CD4-positive, alpha-beta memory T cell (primary cell): Measurements from ENCODE around the gene CCDC88B. TPM values are rescaled to one million over a fixed set of nuclear protein-coding genes. Genes with fewer than 3 reads are reported as not detected.

Experiments used
- CTCF ChIA-PET: fragments of 350-600 bp; sonication (Branson Sonifier 250); formaldehyde crosslinking; loops from one replicate; lab custom pipeline; 2021; ENCODE audit warnings: inconsistent platforms; ENCODE audit not compliant: partially characterized antibody; lab: Charles Lee
- POLR2A ChIA-PET: fragments of 350-600 bp; sonication (Branson Sonifier 250); formaldehyde crosslinking; loops from one replicate; lab custom pipeline; 2021; ENCODE audit not compliant: partially characterized antibody; lab: Charles Lee
- DNase-seq, 5 donors: peaks; one replicate each; pipeline versions ENCODE4 v3.0.0 to v3.0.0-alpha.2; 2020 to 2022; ENCODE audit warnings: mixed read lengths in 1 of 5
- H3K27ac ChIP-seq: one replicate; pipeline ENCODE4 v1.7.0; 2013; ENCODE audit warnings: low read depth, low read length
- H3K27me3 ChIP-seq: 2 replicates; pipeline ENCODE4 v1.7.0; 2013; ENCODE audit warnings: mild to moderate bottlenecking, low read length, moderate library complexity; ENCODE audit not compliant: insufficient read depth
- H3K36me3 ChIP-seq: 2 replicates; pipeline ENCODE4 v1.7.0; 2013; ENCODE audit warnings: mild to moderate bottlenecking, low read length, moderate library complexity; ENCODE audit not compliant: insufficient read depth
- H3K4me1 ChIP-seq: 2 replicates; pipeline ENCODE4 v1.7.0; 2013; ENCODE audit warnings: mild to moderate bottlenecking, low read length, moderate library complexity; ENCODE audit not compliant: insufficient read depth
- H3K4me3 ChIP-seq, 2 donors: one replicate each; pipeline ENCODE4 v1.7.0; 2013; ENCODE audit warnings: low read length in 2 of 2, mild to moderate bottlenecking in 1 of 2
- H3K9me3 ChIP-seq, 2 donors: one replicate each; pipeline ENCODE4 v1.7.0; 2013; ENCODE audit warnings: low read length in 2 of 2, control low read depth in 1 of 2; ENCODE audit not compliant: control insufficient read depth in 1 of 2
- H3K27ac Mint-ChIP-seq, 7 donors: one replicate each; pipeline ENCODE4 v1.8.0; 2020 to 2021; ENCODE audit warnings: mixed read lengths in 7 of 7, mild to moderate bottlenecking in 6 of 7, inconsistent platforms in 3 of 7, moderate library complexity in 3 of 7
- H3K27me3 Mint-ChIP-seq, 2 donors: one replicate each; pipeline ENCODE4 v1.8.0; 2020 to 2021; ENCODE audit warnings: mixed read lengths in 2 of 2
- H3K36me3 Mint-ChIP-seq, 2 donors: one replicate each; pipeline ENCODE4 v1.8.0; 2020 to 2021; ENCODE audit warnings: mixed read lengths in 2 of 2, inconsistent platforms in 1 of 2, mild to moderate bottlenecking in 1 of 2
- H3K4me1 Mint-ChIP-seq, 4 donors: one replicate each; pipeline ENCODE4 v1.8.0; 2020 to 2021; ENCODE audit warnings: mixed read lengths in 4 of 4, mild to moderate bottlenecking in 1 of 4
- H3K4me3 Mint-ChIP-seq, 8 donors: one replicate each; pipeline ENCODE4 v1.8.0; 2020 to 2021; ENCODE audit warnings: mixed read lengths in 8 of 8, mild to moderate bottlenecking in 7 of 8, moderate library complexity in 6 of 8, inconsistent platforms in 3 of 8
- H3K9me3 Mint-ChIP-seq, 8 donors: one replicate each; pipeline ENCODE4 v1.8.0; 2020 to 2021; ENCODE audit warnings: mixed read lengths in 8 of 8, mild to moderate bottlenecking in 5 of 8, inconsistent platforms in 3 of 8, moderate library complexity in 1 of 8
- intact Hi-C: fragments of 100-400 bp; cut with micrococcal nuclease; formaldehyde crosslinking; loops from one replicate; pipeline ENCODE4 v1.15.1; 2023
- microRNA-seq: library from miRNA; unstranded; fragments of <30 nt; microRNA quantifications from one replicate; pipeline ENCODE4 v1.2.0, GENCODE V29; 2021; ENCODE audit warnings: borderline replicate concordance, borderline number of aligned reads, borderline microRNAs expressed, mixed read lengths
- polyA plus RNA-seq, 2 donors: library from polyadenylated mRNA; unstranded; fragments of 300-500 nt; fragmentation: Illumina TruSeq; gene quantifications; one replicate each; pipeline ENCODE4 v1.2.3, GENCODE V29; 2021
- total RNA-seq, 2 experiments: library from RNA; stranded (reverse); gene quantifications; one replicate each; pipeline ENCODE4 v1.2.3, GENCODE V29; 2021

CCDC88B gene
- total and polyA plus RNA-seq, 4 experiments from 2014 or later, result 6.8 to 73.0 (median 53.9) TPM

DNA sequence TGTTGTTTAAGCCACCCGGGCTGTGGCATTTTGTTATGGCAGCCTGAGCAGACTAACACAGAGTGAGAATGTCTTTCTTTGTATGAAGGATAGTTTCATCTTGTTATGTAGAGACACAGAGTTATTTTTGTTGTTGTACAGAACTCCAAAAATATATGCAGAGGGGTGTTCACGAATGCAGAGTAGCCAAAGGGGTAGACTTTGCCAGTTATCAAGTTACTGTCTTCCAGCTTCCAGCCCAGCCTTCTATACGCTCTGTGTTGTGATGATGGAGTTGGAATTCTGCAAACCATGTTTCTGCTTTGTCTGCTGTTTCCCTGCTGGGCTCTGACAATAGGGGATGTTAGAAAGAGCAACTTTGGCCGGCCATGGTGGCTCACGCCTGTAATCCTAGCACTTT, 63.1 kb downstream of the CCDC88B start:
- H3K9me3 ChIP-seq, result no peaks in the 10 kb centered on the region
- POLR2A ChIA-PET, result no interaction called here
- no peaks in the 10 kb centered on the region for H3K4me1 ChIP-seq
- Mint-ChIP-seq H3K36me3 (no peaks in the 10 kb centered on the region), H3K4me3 (no peak overlapping the region), H3K27ac (no peak overlapping the region), H3K27me3 (peaks cover 9 to 20% of the 10 kb centered on the region in 2 donors), H3K4me1 (no peaks in the 10 kb centered on the region), H3K9me3 (no peaks in the 10 kb centered on the region)
- H3K27ac ChIP-seq, result no peak overlapping the region
- no peak for DNase-seq
- H3K4me3 ChIP-seq, result no peak overlapping the region
- intact Hi-C loops, result no loop called here
- H3K36me3 ChIP-seq, result no peaks in the 10 kb centered on the region
- CTCF ChIA-PET, result no interaction called here
- H3K27me3 ChIP-seq, result no peaks in the 10 kb centered on the region

DNA sequence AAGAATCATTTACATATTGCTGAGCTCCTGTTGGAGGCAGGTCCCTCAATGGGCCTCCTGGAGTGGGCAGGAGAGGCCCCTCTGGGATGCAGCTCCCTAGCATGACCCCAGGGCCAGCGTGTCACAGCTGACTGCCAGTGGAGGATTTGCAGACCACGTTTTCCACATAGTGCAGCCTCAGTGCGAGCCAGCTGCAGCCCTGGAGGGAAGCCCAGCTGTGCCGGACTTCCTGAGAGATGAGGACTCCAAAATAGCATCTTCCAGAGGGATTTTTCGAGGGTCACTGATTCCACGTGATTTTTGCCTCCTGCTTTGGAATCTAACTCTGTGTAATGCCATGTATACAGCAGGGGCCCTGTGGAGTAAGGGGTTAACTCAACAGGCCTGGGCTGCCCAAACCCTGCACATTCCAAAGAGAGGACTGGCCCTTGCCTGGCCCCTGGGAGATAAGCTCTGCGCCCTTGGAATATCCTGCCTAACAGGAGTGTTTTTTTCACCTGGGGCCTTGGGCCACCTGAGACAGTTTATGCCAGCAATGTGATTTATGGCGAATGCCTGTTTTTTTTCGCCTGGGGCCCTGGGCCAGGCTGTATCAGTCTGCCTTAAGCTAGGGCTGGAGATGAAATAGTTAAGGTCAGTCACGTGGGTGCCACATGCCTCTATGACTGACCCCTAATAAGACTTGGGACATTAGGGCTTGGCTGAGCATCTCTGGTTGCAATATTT, 66.4 kb downstream of the CCDC88B start:
- ChIA-PET POLR2A (no interaction called here), CTCF (no interaction called here)
- Mint-ChIP-seq H3K9me3 (no peaks in the 10 kb centered on the region), H3K4me3 (no peak overlapping the region), H3K27me3 (peaks cover 9 to 18% of the 10 kb centered on the region in 2 donors), H3K27ac (no peak overlapping the region), H3K36me3 (no peaks in the 10 kb centered on the region), H3K4me1 (no peaks in the 10 kb centered on the region)
- Histone ChIP-seq H3K4me1 (no peaks in the 10 kb centered on the region), H3K27me3 (no peaks in the 10 kb centered on the region), H3K36me3 (no peaks in the 10 kb centered on the region), H3K27ac (no peak overlapping the region), H3K9me3 (no peaks in the 10 kb centered on the region), H3K4me3 (no peak overlapping the region)
- DNase-seq, result no peak
- intact Hi-C loops, result no loop called here

Small RNA genes within 50 kb of the gene (microRNA-seq; reads per million reads assigned to microRNA genes)
- gene MIR1237 (not detected), gene MIR7155 (not detected)

Other genes starting within 250 kb of the CCDC88B start
- 1 to 10 TPM; 8.1 to 8.7 TPM for gene MACROD1, start 174.1 kb upstream of the CCDC88B start, total RNA-seq
- gene MACROD1, start 174.1 kb upstream of the CCDC88B start, polyA plus RNA-seq, result 1 to 10 TPM; 5.0 to 6.5 TPM
- 100 to 1,000 TPM in 1 of 2 experiments, 10 to 100 TPM in 1; 97.4 to 106 TPM for gene STIP1, start 154.0 kb upstream of the CCDC88B start, total RNA-seq
- 10 to 100 TPM; 37.1 to 98.8 TPM for gene STIP1, start 154.0 kb upstream of the CCDC88B start, polyA plus RNA-seq
- gene FERMT3, start 133.5 kb upstream of the CCDC88B start, total RNA-seq, result 100 to 1,000 TPM; 149 to 152 TPM
- gene FERMT3, start 133.5 kb upstream of the CCDC88B start, polyA plus RNA-seq, result 100 to 1,000 TPM; 198 to 202 TPM
- gene TRPT1, start 114.0 kb upstream of the CCDC88B start, total RNA-seq, result 10 to 100 TPM; 37.6 to 42.1 TPM
- 10 to 100 TPM; 31.1 to 35.3 TPM for gene TRPT1, start 114.0 kb upstream of the CCDC88B start, polyA plus RNA-seq
- gene NUDT22, start 113.9 kb upstream of the CCDC88B start, total RNA-seq, result 100 to 1,000 TPM in 1 of 2 experiments, 10 to 100 TPM in 1; 83.9 to 101 TPM
- 10 to 100 TPM; 38.1 to 69.6 TPM for gene NUDT22, start 113.9 kb upstream of the CCDC88B start, polyA plus RNA-seq
- 10 to 100 TPM; 60.6 to 64.5 TPM for gene DNAJC4, start 109.7 kb upstream of the CCDC88B start, total RNA-seq
- 10 to 100 TPM; 15.6 to 23.6 TPM for gene DNAJC4, start 109.7 kb upstream of the CCDC88B start, polyA plus RNA-seq
- 10 to 100 TPM; 96.8 to 97.3 TPM for gene VEGFB, start 105.6 kb upstream of the CCDC88B start, total RNA-seq
- 10 to 100 TPM in 1 of 2 donors, 1 to 10 TPM in 1; 2.3 to 22.2 TPM for gene VEGFB, start 105.6 kb upstream of the CCDC88B start, polyA plus RNA-seq
- 10 to 100 TPM; 41.4 to 46.4 TPM for gene FKBP2, start 99.1 kb upstream of the CCDC88B start, total RNA-seq
- gene FKBP2, start 99.1 kb upstream of the CCDC88B start, polyA plus RNA-seq, result 100 to 1,000 TPM; 106 to 107 TPM
- 10 to 100 TPM; 32.2 to 38.4 TPM for gene PPP1R14B, start 93.3 kb upstream of the CCDC88B start, total RNA-seq
- gene PPP1R14B, start 93.3 kb upstream of the CCDC88B start, polyA plus RNA-seq, result 10 to 100 TPM; 52.1 to 83.5 TPM
- gene PLCB3, start 88.7 kb upstream of the CCDC88B start, total RNA-seq, result 10 to 100 TPM; 10.8 to 11.9 TPM
- gene PLCB3, start 88.7 kb upstream of the CCDC88B start, polyA plus RNA-seq, result under 1 TPM in 1 of 2 donors, not detected in 1; 0.71 TPM
- gene BAD, start 55.5 kb upstream of the CCDC88B start, total RNA-seq, result 10 to 100 TPM; 23.1 to 26.2 TPM
- gene BAD, start 55.5 kb upstream of the CCDC88B start, polyA plus RNA-seq, result 10 to 100 TPM; 48.2 to 70.1 TPM
- 10 to 100 TPM; 30.6 to 34.7 TPM for gene GPR137, start 54.4 kb upstream of the CCDC88B start, total RNA-seq
- 10 to 100 TPM in 1 of 2 donors, 1 to 10 TPM in 1; 6.8 to 11.2 TPM for gene GPR137, start 54.4 kb upstream of the CCDC88B start, polyA plus RNA-seq
- gene KCNK4, start 48.9 kb upstream of the CCDC88B start, total RNA-seq, result not detected
- gene KCNK4, start 48.9 kb upstream of the CCDC88B start, polyA plus RNA-seq, result not detected
- gene CATSPERZ, start 39.8 kb upstream of the CCDC88B start, total RNA-seq, result not detected
- not detected for gene CATSPERZ, start 39.8 kb upstream of the CCDC88B start, polyA plus RNA-seq
- 10 to 100 TPM; 29.5 to 31.9 TPM for gene ESRRA, start 34.7 kb upstream of the CCDC88B start, total RNA-seq
- 10 to 100 TPM in 1 of 2 donors, 1 to 10 TPM in 1; 4.4 to 12.4 TPM for gene ESRRA, start 34.7 kb upstream of the CCDC88B start, polyA plus RNA-seq
- gene TRMT112, start 22.6 kb upstream of the CCDC88B start, total RNA-seq, result 100 to 1,000 TPM; 171 to 174 TPM
- 100 to 1,000 TPM; 413 to 516 TPM for gene TRMT112, start 22.6 kb upstream of the CCDC88B start, polyA plus RNA-seq
- 10 to 100 TPM; 57.6 to 58.7 TPM for gene PRDX5, start 22.1 kb upstream of the CCDC88B start, total RNA-seq
- 100 to 1,000 TPM; 164 to 251 TPM for gene PRDX5, start 22.1 kb upstream of the CCDC88B start, polyA plus RNA-seq
- gene RPS6KA4, start 19.0 kb downstream of the CCDC88B start, total RNA-seq, result 10 to 100 TPM; 33.9 to 38.7 TPM
- gene RPS6KA4, start 19.0 kb downstream of the CCDC88B start, polyA plus RNA-seq, result 10 to 100 TPM in 1 of 2 donors, 1 to 10 TPM in 1; 6.7 to 12.5 TPM
- not detected for gene SLC22A11, start 215.7 kb downstream of the CCDC88B start, total RNA-seq
- not detected for gene SLC22A11, start 215.7 kb downstream of the CCDC88B start, polyA plus RNA-seq